DND-41 (cell line): Measurements from ENCODE around the gene FGFBP3.

Experiments
- EZH2 ChIP-seq: IDR thresholded peaks from 3 replicates; pipeline ENCODE4 v1.6.1; 2012; ENCODE audit warnings: borderline replicate concordance, low read depth, mild to moderate bottlenecking, moderate library complexity, low read length, inconsistent platforms; ENCODE audit not compliant: severe bottlenecking
- TF ChIP-seq, protein P1 (sequence below): IDR thresholded peaks from 2 replicates; pipeline ENCODE4 v1.5.1; 2012; ENCODE audit warnings: borderline replicate concordance, low read length, moderate library complexity, mild to moderate bottlenecking; ENCODE audit not compliant: poor library complexity, severe bottlenecking; ENCODE audit errors: extremely low read depth

DNA sequence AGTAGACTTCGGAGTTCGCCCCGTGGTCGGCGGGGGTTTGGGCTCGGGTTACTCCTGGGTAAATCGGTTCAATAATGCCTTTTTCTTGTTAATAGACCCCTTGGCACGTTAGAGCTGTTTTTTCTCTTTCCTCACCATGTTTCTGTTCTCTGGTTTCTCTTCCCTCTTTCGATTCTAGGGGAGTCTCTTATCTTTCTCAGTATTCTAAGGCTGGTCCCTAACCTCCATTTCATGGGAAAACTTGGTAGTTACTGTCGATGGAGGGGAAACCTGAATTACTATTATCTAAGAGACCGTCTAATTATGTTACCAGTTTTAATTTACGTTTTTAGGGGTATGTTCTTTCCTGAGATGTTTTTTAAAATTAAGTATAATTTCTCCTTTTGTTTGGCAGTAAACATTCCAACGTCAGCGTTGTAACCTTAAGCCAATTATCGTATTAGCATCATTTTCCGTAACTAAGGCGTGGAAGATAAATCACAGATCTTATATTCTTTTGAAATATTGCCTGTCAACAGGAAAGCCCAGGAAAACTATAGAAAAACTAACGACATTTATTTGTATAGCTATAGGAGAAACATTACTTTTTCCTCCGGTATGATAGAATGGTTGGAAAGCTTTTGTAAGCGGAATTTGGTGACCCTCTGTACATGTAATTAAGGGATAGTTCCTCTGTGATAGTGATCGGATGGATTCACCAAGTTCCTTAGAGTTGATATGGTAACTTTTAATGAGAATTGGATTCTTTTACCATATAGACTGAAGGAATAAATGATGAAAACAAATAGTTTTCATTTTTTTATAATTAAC, 15.1 kb upstream of the FGFBP3 start:
- TF ChIP-seq EZH2, result no peak
- TF ChIP-seq, protein P1, sequence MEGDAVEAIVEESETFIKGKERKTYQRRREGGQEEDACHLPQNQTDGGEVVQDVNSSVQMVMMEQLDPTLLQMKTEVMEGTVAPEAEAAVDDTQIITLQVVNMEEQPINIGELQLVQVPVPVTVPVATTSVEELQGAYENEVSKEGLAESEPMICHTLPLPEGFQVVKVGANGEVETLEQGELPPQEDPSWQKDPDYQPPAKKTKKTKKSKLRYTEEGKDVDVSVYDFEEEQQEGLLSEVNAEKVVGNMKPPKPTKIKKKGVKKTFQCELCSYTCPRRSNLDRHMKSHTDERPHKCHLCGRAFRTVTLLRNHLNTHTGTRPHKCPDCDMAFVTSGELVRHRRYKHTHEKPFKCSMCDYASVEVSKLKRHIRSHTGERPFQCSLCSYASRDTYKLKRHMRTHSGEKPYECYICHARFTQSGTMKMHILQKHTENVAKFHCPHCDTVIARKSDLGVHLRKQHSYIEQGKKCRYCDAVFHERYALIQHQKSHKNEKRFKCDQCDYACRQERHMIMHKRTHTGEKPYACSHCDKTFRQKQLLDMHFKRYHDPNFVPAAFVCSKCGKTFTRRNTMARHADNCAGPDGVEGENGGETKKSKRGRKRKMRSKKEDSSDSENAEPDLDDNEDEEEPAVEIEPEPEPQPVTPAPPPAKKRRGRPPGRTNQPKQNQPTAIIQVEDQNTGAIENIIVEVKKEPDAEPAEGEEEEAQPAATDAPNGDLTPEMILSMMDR, result no peak
